ENCODE results near the gene TMEM179.

Gene TMEM179

GRCh38 chr14:104636131-104636530 lies 31.6 kb upstream of the TMEM179 start:
- TF ChIP-seq, protein P1, sequence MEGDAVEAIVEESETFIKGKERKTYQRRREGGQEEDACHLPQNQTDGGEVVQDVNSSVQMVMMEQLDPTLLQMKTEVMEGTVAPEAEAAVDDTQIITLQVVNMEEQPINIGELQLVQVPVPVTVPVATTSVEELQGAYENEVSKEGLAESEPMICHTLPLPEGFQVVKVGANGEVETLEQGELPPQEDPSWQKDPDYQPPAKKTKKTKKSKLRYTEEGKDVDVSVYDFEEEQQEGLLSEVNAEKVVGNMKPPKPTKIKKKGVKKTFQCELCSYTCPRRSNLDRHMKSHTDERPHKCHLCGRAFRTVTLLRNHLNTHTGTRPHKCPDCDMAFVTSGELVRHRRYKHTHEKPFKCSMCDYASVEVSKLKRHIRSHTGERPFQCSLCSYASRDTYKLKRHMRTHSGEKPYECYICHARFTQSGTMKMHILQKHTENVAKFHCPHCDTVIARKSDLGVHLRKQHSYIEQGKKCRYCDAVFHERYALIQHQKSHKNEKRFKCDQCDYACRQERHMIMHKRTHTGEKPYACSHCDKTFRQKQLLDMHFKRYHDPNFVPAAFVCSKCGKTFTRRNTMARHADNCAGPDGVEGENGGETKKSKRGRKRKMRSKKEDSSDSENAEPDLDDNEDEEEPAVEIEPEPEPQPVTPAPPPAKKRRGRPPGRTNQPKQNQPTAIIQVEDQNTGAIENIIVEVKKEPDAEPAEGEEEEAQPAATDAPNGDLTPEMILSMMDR (conservative IDR thresholded peaks at IDR 0.05): no peak
- H3K27ac ChIP-seq: no peak overlapping the region

- TF ChIP-seq, protein P1 (conservative IDR thresholded peaks at IDR 0.05): no peak
- no peak overlapping the region for H3K27ac ChIP-seq
Observed at GRCh38 chr14:104635717-104636116, 31.1 kb upstream of the TMEM179 start.

- TF ChIP-seq, protein P1 (conservative IDR thresholded peaks at IDR 0.05): no peak
- H3K27ac ChIP-seq: no peak overlapping the region
Observed at GRCh38 chr14:104634886-104635570, 30.5 kb upstream of the TMEM179 start.

DNA sequence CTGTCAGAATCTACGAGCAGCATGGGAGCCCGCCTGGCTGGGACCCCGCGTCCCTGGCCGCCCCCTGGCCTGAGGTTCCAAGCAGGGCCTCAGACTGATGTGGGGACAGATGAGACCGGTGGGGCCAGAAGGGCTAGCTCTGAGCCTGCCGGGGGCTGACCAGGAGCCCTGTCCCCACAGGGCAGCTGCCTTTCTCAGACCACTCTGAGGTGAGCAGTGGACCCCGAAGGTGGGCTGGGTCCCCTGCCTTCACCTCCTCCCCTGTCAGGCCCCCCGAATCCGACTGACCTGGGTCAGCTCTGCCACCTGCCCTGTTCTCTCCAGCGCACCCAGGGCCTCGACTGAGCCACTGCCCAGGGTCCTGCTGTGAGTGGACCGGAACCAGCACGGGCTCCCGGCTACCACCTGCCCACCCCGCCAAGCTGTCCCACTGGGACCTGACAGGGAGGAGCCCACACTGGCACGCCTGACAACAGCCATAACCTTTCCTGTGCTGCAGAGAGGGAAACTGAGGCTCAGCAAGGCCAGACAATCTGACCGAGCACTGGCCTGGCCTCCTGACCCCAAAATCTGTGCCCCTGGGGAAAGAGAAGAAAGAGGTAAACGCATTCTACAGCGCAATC lies 29.7 kb upstream of the TMEM179 start:
- TF ChIP-seq, protein P1 (conservative IDR thresholded peaks at IDR 0.05): no peak
- H3K27ac ChIP-seq: no peak overlapping the region

GRCh38 chr14:104633276-104634137 lies 28.9 kb upstream of the TMEM179 start:
- H3K27ac ChIP-seq: no peak overlapping the region
- TF ChIP-seq, protein P1 (conservative IDR thresholded peaks at IDR 0.05): no peak

DNA sequence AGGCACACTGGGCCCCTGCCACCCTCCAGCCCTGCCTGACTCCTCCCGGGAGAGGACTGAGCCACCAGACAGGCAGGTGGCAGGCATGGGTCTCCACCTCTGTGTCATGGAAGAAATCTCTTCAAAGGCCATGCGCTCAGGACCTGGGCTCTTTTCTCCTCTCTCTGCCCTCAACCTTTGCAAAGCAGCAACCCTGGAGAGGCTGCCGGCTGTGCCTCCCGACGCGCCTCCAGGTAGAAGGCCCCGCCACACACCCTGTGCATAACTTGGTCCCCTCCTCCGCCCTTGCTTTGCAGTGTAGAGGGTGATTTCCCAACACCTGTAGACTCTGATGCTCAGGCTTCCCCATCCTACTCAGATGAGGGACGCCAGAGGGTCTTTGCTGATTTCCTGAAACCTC lies 28.2 kb upstream of the TMEM179 start:
- no peak overlapping the region for H3K27ac ChIP-seq
- TF ChIP-seq, protein P1 (conservative IDR thresholded peaks at IDR 0.05): no peak

GRCh38 chr14:104624939-104625338 lies 20.4 kb upstream of the TMEM179 start:
- TF ChIP-seq, protein P1 (conservative IDR thresholded peaks at IDR 0.05): no peak
- no peak overlapping the region for H3K27ac ChIP-seq

Data from VCaP (cell line).